ENCODE measurements around the gene PPP2R3B. TPM values are rescaled to one million over a fixed set of nuclear protein-coding genes. Genes with fewer than 3 reads are reported as not detected.
"Not testable (repeated sequence)": the region's sequence is repeated elsewhere in the genome, so short reads cannot be mapped to it uniquely, and the experiment has no call there.

PPP2R3B gene
- total RNA-seq, 1 donor from 2014 or later: 43.4 TPM

DNA sequence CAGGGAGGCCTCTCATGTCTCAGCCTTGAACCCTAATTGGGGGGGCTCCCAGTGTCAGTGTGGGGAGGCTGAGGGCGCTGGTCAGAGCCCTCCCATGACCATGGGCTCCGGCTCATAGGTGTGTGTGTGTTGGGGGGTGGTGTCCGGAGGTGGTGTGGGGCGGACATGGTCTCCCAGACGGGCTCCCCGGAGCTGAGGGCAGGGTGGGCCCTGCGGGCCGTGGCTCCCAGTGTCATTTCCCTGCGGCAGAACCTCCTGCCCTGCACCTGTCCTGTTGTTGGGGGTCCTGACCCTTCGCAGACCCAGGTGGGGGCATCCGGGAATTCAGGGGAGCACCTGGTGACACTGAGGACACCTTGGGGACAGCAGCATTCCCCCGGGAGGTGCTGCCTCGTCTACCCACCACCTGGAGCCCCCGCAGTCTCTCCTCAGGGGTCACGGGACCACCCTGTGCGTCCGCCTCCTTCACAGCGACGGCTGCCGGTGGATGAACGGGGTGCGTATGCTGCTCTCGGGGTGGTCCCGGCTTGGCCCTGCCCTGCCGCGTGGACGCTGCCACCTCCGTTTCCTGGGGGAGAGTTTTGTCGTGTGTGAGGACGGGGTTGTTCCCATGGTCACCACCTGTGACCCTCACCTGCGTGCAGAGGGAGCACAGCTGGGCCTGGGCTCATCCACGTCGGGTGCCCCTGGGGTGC lies 53.6 kb downstream of the PPP2R3B start:
- DNase-seq (ENCODE audit: low spot score in 2 of 2): no peak
- no peaks in the 10 kb centered on the region for H3K4me1 ChIP-seq
- H3K36me3 ChIP-seq: peaks cover 0 to 18% of the 10 kb centered on the region in 2 donors
- H3K9me3 ChIP-seq: no peaks in the 10 kb centered on the region
- H3K27me3 ChIP-seq: peaks cover 8% of the 10 kb centered on the region
- intact Hi-C loops (cut with DNase I): no loop called here
- no peak overlapping the region for H3K27ac ChIP-seq
- no peak overlapping the region for H3K4me3 ChIP-seq
- TF ChIP-seq, protein P1, sequence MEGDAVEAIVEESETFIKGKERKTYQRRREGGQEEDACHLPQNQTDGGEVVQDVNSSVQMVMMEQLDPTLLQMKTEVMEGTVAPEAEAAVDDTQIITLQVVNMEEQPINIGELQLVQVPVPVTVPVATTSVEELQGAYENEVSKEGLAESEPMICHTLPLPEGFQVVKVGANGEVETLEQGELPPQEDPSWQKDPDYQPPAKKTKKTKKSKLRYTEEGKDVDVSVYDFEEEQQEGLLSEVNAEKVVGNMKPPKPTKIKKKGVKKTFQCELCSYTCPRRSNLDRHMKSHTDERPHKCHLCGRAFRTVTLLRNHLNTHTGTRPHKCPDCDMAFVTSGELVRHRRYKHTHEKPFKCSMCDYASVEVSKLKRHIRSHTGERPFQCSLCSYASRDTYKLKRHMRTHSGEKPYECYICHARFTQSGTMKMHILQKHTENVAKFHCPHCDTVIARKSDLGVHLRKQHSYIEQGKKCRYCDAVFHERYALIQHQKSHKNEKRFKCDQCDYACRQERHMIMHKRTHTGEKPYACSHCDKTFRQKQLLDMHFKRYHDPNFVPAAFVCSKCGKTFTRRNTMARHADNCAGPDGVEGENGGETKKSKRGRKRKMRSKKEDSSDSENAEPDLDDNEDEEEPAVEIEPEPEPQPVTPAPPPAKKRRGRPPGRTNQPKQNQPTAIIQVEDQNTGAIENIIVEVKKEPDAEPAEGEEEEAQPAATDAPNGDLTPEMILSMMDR (IDR thresholded peaks at IDR 0.05): no peak

DNA sequence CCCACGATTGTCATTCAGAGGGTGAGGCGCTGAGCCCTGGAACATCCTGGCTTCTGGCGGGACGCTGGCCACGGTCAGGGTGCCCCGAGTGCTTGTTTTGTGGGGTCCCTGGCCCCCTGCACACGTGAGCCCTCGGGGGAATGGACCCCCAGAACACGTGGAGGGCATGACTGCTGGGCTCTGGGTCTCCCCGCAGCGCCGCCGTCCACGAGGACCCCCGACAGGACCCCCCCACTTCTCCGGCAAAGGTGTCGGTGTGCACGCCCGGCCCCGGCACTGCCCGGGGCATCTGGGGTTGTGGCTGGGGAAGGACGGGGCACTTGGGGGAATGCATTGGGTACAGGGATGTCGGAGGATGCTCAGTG lies 54.2 kb downstream of the PPP2R3B start:
- H3K36me3 ChIP-seq: peaks cover 0 to 15% of the 10 kb centered on the region in 2 donors
- intact Hi-C loops (cut with DNase I): no loop called here
- no peaks in the 10 kb centered on the region for H3K9me3 ChIP-seq
- no peaks in the 10 kb centered on the region for H3K4me1 ChIP-seq
- no peak for DNase-seq (ENCODE audit: low spot score in 2 of 2)
- no peak overlapping the region for H3K4me3 ChIP-seq
- peaks cover 8% of the 10 kb centered on the region for H3K27me3 ChIP-seq
- TF ChIP-seq, protein P1 (IDR thresholded peaks at IDR 0.05): no peak
- H3K27ac ChIP-seq: no peak overlapping the region

DNA sequence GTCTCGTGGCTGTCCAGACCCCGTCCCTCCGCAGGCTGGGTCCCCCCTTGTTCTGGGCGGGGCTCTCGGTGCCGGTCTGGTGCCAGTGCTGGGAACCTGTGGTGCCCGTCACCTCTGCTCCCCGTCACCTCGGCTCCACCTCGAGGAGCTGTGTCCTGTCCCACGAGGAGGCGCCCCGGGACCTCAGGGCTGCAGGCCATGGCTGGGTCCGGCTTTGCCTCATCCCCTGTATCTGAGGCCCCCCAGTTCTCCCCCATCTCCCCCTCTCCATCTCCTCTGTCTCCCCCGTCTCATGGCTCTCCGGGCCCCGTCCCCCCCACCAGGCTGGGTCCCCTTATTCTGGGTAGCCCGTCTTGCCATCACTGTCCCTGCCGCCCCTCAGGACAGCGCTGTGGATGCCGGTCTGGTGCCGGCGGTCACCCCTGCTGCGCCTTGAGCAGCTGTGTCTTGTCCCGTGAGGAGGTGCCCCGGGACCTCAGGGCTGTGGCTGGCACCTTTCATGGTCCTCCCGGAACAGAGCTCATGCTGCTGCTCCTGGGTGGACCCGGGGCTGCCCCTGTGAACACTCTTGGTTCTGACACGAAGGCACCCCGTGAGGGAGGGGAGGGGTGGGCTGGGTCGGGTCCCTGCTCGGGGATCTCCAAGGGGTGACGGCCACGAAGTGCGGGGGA lies 54.7 kb downstream of the PPP2R3B start:
- intact Hi-C loops (cut with DNase I): no loop called here
- Histone ChIP-seq H3K27me3 (peaks cover 8% of the 10 kb centered on the region), H3K27ac (no peak overlapping the region), H3K4me3 (peak overlapping the region in 1 of 2 donors; percentile 42), H3K9me3 (no peaks in the 10 kb centered on the region), H3K36me3 (peaks cover 0 to 12% of the 10 kb centered on the region in 2 donors), H3K4me1 (no peaks in the 10 kb centered on the region)
- DNase-seq (ENCODE audit: low spot score in 2 of 2): no peak
- TF ChIP-seq, protein P1 (IDR thresholded peaks at IDR 0.05): no peak

DNA sequence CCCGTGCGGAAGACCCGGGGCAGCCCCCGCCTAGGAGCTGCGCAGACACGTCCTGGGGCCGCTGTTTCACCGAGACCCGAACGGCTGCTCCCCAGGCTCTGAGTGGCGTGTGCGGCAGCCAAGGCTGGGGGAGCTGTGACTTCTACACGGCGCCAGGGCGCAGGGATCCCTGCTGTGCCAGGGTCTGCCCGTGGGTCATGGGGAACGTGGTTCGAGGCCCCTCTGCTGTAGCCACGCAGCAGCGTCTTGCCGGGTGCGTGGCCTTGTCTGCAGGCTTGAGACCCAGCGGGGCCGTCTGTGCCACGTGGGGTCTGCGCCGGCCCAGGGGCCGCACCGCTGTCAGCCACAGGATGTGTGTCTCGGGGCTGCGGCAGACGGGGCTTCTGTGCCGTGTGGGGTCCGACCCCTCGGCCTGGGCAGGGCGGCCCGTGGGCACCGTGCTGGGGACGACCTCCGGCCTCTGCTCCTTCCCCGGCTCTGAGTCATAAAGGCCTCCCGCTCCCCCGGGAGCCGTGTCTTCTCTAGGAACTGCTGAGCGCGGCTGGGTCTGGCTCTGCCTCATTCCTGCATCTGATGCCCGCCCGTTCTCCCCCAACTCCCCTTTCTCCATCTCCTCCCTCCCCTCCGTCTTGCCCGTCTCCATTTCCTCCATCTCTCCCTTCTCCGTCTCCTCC lies 55.4 kb downstream of the PPP2R3B start:
- TF ChIP-seq, protein P1 (IDR thresholded peaks at IDR 0.05): no peak
- H3K9me3 ChIP-seq: no peaks in the 10 kb centered on the region
- intact Hi-C loops (cut with DNase I): no loop called here
- H3K27ac ChIP-seq: no peak overlapping the region
- H3K4me1 ChIP-seq: no peaks in the 10 kb centered on the region
- peaks cover 8% of the 10 kb centered on the region for H3K27me3 ChIP-seq
- peaks cover 0 to 8% of the 10 kb centered on the region in 2 donors for H3K36me3 ChIP-seq
- DNase-seq (ENCODE audit: low spot score in 2 of 2): no peak
- H3K4me3 ChIP-seq: peak overlapping the region in 1 of 2 donors; percentile 42

DNA sequence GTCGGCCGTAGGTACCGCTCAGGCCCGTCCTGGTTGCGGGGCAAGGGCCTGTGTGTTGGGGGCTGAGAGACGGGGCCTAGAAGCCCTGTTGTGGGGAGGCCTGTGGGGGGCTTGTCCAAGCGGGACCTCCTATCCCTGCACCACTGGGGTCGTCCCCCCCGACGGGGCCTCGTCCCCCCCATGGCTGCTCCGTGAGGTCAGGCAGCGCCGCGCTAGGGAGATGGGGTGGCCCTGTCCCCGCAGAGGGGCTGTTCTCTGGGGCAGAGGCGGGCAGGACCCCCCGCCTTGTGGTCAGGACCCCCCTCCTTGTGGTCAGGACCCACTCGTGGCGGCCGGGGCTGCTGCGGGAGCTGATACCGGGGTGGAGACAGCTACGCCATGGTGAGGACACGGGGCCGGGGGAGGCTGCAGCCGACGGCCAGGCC lies 56.0 kb downstream of the PPP2R3B start:
- Histone ChIP-seq H3K27ac (no peak overlapping the region), H3K36me3 (peaks cover 0 to 8% of the 10 kb centered on the region in 2 donors), H3K4me1 (no peaks in the 10 kb centered on the region), H3K4me3 (peak overlapping the region in 1 of 2 donors; percentile 42), H3K9me3 (no peaks in the 10 kb centered on the region), H3K27me3 (peaks cover 8% of the 10 kb centered on the region)
- intact Hi-C loops (cut with DNase I): no loop called here
- no peak for DNase-seq (ENCODE audit: low spot score in 2 of 2)
- TF ChIP-seq, protein P1 (IDR thresholded peaks at IDR 0.05): no peak

DNA sequence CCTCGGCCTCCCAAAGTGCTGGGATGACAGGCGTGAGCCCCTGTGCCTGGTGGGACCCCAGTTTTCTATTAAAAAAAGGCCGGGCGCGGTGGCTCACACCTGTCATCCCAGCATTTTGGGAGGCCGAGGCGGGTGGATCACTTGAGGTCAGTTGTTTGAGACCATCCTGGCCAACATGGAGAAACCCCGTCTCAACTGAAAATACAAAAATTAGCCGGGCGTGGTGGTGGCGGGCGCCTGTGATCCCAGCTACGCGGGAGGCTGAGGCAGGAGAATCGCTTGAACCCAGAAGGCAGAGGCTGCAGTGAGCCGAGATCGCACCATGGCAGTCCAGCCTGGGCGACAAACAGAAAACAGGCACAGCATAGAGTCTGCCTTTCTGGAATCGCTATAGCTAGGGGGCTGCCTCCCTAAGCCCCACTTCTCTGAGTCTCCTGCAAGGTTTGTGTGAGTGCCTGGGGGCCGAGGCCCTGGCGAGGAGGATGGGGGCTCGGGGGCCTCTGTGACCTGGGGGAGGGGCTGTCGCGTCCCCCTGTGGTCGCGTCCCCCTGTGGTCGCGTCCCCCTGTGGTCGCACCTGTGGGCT lies 56.5 kb downstream of the PPP2R3B start:
- H3K36me3 ChIP-seq; H3K9me3 ChIP-seq; DNase-seq (ENCODE audit: low spot score in 2 of 2); H3K27ac ChIP-seq; H3K27me3 ChIP-seq; H3K4me1 ChIP-seq; intact Hi-C loops (cut with DNase I); H3K4me3 ChIP-seq: not testable (repeated sequence)
